NCI-H1105 (cell line): ENCODE measurements around the gene ARHGAP42.

ENCODE experiments used
- DNase-seq: peaks from one replicate; lab custom pipeline; 2025; lab: John Stamatoyannopoulos, UW

ARHGAP42 gene

DNA sequence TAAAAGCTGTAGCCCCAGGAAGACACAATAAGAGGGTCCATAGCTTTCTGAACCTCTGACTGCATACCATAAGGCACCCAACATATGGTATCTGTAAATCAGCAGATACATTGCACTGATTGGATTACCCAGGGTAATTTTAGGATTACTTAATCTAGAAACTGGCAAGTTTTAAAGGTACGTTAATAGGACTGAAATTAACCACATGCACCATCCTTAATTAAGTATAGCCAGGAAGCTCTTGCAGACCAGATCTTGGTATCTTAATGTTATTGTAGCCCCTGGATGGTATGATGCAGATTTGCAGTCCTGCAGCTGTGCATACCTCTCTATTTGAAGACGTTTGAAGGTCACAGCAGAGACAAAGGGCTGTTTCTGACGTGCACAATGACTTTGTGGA lies 72.8 kb downstream of the ARHGAP42 start:
- no peak for DNase-seq

DNA sequence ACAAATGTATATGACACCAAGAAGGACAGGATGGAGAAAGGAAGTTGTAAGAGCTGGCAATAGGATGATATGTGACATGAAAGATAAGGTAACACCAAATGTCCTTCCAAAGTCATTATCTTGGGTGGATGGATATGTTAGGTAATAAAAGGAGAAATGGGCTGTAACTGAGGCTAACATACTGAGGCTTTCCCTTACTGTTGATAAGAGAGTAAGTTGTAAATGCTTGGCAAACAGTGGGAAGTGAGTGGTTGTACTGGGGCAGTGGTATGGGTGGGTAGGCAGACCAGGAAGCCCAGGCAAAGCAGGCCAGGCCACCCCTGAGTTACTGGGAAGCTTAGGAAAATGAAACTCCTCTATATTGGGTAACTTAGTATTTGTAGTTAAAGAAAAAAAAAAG lies 73.7 kb downstream of the ARHGAP42 start:
- DNase-seq = no peak

DNA sequence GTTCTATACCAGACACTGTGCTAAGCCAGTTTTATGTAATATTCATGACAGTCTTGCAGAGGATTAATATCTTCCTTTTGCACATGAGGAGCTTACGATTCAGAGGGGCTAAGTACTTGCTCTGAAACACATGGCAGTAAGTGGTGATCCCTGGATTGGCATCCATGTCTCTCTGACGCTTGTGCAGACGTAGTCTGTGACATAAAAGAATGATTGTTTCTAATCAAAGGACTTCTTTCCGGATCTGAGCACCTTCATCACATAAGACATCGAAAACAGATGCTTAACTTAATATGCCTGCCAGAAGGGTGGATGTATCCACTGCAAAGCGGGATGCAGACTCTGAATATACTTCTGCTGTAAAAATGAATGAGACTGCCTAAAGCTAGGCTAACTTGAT lies 74.8 kb downstream of the ARHGAP42 start:
- no peak for DNase-seq

DNA sequence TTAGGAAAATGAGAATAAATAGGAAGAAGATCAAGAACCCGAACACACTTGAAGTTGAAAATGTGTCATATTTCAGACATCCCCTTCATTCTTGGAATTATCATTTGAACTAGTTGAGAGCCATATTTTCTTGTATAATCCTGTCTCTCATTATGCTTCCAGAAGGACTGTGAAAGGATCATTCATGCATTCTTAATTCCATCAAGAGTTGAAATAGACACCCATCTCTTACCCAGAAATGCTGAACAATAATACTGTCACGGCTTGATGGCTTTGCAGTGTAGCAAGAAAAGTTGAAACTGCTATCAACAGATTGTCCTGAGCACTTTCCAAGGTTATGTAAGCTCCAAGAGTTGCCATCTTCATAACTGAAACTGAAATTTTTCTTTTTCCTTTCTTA lies 79.7 kb downstream of the ARHGAP42 start:
- DNase-seq = no peak

DNA sequence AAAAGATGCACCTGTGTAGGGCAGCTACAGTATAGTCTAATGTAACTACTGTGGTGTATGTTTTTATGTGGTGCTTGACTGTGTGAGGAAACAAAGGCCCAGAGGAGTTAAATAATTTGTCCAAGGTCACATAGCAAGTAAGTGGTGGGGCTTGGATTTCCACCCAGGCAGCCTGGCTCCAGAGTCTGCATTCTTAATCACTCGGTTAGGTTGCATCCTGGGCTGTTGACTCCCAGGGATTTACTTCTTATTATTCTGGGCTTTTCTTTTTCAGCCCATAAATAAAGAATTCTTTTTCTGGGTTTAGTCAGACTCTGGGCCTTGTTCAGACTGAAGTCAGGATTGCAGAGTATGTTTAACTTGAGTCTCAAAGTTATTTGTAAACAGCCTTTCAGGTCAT lies 82.1 kb downstream of the ARHGAP42 start:
- no peak for DNase-seq

DNA sequence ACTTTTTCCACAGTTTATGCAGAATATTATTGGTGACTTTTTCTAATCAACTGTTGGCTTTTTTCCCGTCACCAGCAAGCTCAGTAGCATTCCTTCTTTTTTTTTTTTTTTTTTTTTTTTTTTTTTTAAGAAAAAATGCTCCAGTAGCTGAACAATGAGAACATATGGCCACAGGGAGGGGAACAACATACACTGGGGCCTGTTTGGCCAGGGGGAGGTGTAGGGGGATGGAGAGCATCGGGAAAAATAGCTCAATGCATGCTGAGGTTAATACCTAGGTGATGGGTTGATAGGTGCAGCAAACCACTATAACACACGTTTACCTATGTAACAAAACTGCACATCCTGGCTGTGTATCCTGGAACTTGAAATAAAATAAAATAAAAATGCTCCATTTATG lies 82.5 kb downstream of the ARHGAP42 start:
- DNase-seq = no peak

DNA sequence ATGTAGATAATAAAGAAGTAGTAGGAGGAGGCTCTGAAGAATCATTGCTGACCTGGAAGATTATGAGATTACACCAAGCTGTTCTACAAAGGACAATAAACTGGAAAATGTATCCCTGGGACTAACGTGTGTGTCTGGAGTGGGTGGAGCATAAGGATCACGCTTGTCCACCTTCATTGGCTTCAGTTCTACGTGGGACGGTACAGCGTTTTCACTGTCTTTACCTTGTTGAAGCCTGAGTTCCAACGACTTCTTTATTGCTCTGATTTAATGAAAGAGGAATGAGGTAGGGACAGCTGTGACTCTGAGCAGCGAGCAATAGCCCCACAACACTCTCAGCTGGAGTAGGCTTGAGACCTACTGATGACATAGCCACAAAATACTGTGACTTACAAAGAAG lies 87.0 kb downstream of the ARHGAP42 start:
- no peak for DNase-seq

DNA sequence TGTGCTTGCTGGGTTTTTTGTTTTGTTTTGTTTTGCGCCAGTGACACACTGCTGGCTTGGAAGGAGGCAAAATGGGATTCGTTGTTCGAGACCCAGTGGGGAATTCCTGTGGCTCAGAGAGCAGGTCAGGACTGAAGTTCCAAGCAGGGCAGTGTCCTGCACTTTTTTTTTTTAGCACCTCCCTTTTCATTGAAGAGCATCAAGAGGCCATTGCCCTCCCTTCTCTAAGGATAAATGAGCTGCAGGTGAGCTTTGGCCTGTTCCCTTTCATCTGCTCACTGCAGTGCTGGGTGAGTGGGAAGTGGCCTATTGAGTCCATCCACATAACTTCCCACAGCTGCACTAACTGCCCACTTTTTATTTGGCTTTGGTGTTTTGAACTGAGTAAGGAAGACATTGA lies 87.8 kb downstream of the ARHGAP42 start:
- no peak for DNase-seq

DNA sequence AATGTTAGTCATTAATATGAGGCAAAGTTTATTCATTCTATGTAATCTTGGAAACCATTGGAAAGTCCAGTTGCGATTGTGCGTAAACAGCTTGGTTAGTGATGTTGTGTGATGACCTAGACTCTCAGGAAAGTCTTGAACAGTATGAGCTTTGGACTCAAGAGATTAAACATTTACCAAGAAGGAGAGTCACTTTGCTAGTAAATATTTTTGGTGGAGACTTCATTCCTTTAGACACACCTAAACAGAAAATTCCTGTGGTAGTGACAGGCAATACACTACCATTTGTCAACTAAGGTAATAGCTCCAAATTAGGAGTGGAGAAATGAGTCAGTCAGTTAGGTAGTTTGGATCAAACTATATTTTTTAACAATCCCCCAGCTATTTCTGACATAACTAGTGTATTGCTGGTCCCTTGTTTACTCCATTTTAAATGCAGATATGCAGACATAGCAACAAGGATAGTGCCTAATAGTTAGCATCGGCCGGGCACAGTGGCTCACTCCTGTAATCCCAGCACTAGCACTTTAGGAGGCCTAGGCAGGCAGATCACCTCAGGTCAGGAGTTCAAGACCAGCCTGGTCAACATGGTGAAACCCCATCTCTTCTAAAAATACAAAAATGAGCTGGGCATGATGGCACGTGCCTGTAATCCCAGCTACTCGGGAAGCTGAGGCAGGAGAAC lies 89.3 kb downstream of the ARHGAP42 start:
- no peak for DNase-seq

DNA sequence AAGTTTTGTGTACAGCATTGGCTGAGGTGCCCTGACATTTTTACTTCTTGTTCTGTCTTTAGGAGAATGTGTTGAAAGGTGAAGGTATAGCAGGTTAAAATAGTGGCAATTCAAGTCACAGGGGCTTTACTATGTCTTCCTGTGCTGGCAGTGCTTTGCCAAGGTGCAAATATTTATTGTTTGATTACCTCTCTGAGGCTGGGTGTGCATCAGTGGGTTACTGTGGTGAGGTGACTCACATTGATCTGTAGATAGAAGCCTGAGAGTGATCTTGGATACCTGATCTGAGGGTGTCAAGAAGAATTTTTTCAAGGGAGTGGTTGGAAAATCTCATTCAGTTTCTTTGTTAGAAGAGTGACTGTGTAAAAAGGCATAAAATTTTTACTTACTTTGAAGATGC lies 90.0 kb downstream of the ARHGAP42 start:
- no peak for DNase-seq

DNA sequence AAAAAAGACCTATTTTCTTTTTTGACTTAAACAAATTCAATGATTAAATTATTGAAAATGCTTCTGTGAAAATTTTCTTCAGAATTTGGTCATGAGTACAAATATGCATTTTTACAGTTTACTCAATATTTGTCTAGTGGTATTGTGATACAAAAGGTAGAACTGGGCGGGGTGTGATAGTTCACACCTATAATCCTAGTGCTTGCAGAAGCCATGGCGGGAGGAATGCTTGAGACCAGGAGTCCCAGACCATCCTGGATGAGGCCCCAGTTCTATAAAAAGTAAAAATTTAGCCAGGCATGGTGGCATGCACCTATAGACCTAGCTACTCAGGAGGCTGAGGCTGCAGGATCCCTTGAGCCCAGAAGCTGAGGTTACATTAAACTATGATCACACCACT lies 90.6 kb downstream of the ARHGAP42 start:
- no peak for DNase-seq

DNA sequence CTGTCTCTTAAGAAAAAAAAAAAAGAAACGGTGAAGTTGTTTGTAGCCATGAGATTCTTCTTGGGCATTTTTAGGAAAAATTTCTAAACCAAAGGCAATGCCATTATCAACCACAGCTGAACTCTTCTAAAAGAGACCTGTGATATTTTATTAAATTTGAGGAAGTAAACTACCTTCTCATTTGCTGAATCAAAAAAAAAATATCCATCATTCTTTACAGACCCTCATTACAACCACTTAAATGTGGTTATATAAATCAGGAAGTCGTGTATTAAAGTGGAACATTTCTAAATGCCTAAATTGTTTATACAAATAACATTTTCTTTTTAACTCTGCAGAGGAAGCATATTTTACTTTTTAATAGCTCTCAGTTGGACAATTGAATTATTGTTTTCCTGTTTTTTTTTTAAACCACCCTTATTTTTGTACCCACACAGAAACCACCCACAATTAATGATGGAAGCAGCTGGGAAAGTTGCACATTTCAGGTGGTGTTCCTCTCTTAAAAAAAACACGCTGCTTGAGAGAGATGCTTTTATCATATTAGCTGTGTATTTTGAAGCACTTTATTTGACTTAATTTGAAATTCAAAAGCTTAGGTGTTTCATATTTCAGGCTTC lies 91.2 kb downstream of the ARHGAP42 start:
- no peak for DNase-seq

DNA sequence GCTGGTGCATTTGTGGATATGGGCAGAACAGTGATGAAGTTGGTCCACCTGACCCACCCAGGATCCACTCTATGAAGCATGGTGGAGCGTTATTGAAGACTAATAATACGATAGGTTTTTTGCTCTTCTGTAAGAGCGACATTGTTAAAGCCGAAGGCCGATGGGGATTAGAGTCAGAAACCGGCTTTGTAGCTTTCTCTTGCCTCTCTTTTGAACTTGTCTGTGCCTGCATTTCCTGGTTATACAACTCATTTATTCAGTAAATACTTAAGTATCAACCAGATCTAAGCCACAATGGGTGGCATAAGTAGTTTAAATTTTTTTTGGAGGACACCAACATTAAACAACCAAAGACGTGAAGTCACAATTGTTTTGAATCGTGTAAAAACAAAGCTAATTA lies 93.4 kb downstream of the ARHGAP42 start:
- no peak for DNase-seq

DNA sequence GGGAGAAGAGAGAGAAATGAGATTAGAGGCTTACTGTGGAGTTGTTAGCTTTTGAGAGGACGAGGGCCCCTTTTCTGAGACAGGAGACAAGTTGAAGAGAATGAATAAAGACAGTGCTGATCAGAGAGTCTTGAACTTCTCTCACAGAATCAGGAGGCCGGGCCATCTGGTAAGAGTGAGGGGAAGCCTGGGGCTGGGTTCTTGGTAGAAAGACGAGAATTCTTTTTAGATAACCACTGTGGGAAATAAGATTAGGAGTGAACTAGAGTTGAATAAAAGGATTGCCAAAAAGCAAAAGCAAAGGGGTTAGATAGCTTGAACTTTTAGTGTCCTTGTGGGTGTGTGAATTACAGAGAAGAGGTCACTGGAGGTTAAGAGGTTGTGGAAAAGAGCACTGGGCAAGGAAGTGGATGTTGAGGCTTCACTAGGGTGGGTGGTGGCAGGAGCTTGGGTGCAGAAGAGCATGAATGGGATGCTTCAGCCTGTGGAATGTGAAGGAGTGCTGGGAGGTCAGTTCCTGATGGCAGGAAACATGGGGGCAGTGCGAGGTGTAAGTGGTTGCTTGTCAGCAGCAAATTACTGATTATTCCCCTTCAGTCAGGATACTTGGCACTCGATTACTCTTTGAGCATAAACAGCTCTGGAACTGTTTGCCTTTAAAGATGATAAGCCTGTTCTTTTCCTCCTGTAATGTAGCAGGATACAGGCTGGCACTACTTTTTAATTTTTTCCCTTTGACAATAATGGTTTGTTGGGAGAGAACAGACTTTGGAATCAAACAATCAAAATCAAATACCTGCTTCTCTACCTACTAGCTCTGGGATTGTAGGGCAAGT lies 98.3 kb downstream of the ARHGAP42 start:
- no peak for DNase-seq

DNA sequence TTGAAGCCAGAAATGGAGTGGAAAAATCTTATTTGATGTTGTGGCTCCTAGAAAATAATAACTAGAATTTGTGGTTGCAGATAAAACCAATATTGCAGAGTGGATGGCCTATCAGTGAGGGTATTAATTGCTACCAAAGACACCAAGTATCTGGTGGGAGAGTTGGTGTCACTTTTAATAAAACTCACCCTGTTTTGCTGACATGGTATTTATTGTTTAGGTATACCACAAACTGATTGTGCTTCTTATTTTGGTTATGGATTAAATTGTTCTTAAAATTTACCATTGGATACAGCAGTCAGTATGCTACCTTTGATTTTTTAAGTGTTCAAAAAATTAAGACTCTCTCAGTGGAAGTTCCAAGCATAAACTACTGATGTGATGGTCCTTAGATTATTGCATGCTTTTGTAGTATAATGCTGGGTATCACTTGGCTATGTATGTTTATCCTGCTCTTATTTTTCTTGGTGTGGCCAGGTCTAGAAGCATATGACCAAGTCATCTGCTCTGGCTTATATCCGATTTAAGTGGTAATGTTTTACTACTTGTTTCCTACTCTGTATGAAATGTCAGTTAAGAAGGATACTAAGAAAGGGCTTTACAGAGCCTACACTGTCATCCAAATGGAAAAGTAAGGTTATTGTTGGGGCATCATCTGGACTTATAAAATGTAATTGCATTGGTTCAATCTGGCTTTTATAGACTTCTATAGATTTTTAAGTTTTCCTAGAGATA lies 101.6 kb downstream of the ARHGAP42 start:
- no peak for DNase-seq

DNA sequence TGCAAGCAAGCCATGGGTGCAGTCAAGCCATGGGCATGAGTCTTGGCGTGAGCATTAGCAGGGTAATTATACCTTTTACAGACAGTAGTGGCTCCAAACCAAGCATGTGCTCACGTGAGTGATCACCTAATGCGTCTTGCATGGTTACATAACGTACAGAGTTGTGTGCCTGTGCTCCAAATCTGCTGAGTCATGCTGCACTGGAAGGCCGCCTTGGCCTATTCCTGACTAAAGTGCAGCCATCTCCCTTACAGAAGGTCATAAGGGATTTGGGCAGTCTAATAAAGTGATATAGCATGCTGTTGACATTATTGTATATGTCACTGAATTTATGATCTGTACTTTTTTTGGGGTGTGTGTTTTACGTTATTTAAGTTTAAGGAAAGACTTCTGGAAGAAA lies 102.4 kb downstream of the ARHGAP42 start:
- DNase-seq = no peak

DNA sequence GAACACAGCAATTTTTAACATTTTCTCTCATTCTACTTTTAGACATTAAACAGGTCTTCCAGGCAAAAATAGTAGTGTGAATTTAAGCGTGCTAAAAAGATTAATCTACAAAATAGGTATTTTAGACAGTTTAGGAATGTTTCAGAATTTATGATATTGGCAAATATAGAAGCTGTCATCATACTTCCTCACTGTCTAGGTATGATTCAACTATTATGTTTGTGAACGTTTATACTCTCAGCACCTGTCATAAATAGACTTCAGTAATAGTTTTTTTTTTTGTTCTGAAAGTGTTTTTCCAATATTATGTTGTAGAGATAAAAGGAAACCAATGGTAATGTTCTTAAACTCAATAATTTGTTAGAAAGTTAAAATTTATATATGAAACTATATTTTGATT lies 103.0 kb downstream of the ARHGAP42 start:
- no peak for DNase-seq

DNA sequence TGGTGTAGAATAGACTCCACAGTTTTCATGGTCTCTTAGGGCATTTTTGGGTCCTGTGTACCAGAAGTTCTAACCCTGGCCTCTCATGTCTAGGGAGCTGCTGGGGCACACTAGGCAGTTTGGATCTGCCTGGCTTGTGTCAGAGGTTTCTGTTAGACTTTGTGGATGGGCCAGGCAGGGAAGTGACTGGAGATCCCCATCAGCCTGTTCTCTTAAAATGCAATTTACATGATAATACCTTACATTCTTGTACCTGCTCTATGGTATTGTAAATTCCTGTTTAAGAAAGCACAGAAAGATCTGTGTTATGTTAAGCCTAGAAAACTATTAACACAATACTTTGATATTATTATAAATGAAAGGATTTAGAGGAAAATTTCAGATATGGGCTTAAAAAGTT lies 104.0 kb downstream of the ARHGAP42 start:
- no peak for DNase-seq

DNA sequence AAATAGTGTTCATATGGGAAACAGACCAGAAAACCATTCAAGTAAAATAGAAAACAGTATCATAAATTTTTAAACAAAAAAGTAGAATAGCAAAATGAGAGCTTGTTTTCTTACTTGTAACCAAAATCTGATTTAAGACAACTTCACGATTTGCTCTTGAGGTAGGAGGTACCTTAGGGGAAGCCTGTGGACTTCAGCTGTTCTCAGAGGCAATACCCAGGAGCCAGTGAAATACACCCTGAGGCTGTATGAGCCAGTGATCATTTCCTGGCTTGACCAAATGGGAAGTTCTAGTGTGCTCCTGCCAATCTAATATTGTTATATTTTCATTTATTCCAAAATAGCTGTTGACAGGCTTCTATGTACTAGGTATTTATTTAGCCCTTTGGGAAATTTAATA lies 104.8 kb downstream of the ARHGAP42 start:
- DNase-seq = no peak

DNA sequence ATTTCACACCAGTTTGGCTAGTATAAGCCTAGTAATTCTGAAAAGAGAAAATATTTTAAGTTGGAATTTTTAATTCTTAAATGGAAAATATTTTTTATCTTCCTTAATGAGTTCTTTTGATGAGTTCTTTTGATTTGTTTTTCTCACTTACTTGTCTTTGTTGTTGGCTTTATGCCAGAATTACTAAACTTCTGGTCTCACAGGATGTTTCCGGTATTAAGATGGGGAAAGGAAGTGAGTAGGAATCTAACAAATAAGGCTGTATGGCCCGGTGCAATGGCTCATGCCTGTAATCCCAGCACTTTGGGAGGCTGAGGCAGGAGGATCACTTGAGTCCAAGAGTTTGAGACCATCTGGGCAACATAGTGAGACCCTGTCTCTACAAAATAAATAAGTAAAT lies 106.4 kb downstream of the ARHGAP42 start:
- no peak for DNase-seq

DNA sequence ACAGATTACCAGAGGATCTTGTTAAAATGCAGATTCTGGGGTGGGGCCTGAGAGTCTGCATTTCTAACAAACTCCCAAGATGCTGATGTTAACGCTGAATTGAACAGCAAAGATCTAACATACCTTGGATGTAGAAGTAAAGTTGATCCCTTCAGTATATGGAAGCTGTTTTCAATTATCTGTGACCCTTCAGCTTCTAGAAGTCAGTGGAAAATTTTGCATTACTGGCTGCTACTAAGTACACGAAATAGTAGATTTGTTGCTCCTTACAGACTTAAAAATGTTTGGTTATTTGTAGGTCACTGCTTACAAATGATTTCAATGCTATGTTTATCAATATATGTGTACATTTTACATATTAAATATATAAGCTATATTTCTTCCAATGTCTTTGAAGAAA lies 107.4 kb downstream of the ARHGAP42 start:
- no peak for DNase-seq

DNA sequence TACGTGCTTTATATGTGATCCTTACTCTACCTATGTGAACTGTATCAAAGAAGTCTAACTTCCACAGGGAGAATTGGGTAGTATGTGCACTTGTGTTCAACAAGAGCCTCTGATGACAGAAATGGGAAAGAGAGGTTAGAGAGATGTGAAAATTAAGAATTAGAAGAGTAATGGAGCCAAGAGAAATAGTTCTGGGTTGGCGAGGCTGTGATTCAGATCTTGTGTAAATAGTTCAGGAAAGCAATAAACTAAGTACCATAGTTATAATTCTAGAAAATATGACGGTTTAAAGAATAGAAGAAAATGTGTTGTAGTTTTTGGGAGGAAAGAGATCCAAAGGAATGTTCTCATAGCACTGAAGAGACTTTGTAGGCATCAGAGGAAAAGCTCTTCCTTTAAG lies 112.4 kb downstream of the ARHGAP42 start:
- no peak for DNase-seq

DNA sequence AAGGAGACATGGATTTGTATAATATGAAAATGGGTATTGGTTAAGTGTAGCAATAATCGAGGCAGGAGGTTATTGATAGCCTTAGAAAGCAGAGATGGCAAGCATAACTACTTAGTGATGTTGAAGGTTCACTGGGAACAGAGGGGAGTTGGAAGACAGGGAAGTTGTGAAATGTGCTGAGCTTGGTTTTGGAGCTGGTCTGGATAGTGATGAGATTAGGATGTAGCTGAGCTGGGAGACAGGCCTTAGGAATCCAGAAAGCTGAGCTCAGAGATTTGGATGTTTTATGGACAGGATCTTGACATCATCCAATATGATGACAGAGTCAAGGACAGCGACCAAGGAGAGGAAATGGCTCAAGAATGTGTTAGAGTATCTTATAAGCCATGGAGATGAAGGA lies 113.1 kb downstream of the ARHGAP42 start:
- DNase-seq = no peak
